Left ventricle myocardium inferior (tissue), 1 donor: ENCODE data around the gene SORCS3. TPM values are rescaled to one million over a fixed set of nuclear protein-coding genes. Genes with fewer than 3 reads are reported as not detected.

Experiments used
- DNase-seq: peaks from one replicate; pipeline ENCODE4 v3.0.0-alpha.2; 2020
- H3K27ac ChIP-seq: fragments of 200-600 bp; replicated peaks from 2 replicates; pipeline ENCODE4 v1.8.0; 2021
- H3K27me3 ChIP-seq: fragments of 200-600 bp; 2 replicates; pipeline ENCODE4 v1.8.0; 2021; ENCODE audit warnings: low read depth
- H3K36me3 ChIP-seq: fragments of 200-600 bp; 2 replicates; pipeline ENCODE4 v1.8.0; 2021
- H3K4me1 ChIP-seq: fragments of 200-600 bp; 2 replicates; pipeline ENCODE4 v1.8.0; 2021
- H3K4me3 ChIP-seq: fragments of 200-600 bp; 2 replicates; pipeline ENCODE4 v1.8.0; 2021; ENCODE audit warnings: mild to moderate bottlenecking, moderate library complexity
- H3K9me3 ChIP-seq: fragments of 200-600 bp; replicated peaks from 2 replicates; pipeline ENCODE4 v1.8.0; 2021
- CTCF ChIP-seq: fragments of 200-600 bp; IDR thresholded peaks from 2 replicates; pipeline ENCODE4 v1.8.0; 2021; ENCODE audit warnings: antibody characterized with exemption, mild to moderate bottlenecking, borderline replicate concordance
- intact Hi-C: fragments of 100-400 bp; cut with micrococcal nuclease; formaldehyde crosslinking; loops from one replicate; pipeline ENCODE4 v1.11.0; 2022
- total RNA-seq: library from RNA; stranded (reverse); fragmentation: NEBNext Ultra II Directional; extraction: Animal tissue kit (Norgen Biotek cat#: 25700); gene quantifications from one replicate; pipeline ENCODE4 v1.2.1, GENCODE V29; 2021
- donor health status: DM: no; HTN: yes; CAD: no; lungs with severe emphysema.

SORCS3 gene
- total RNA-seq, 1 donor from 2014 or later = 0.03 TPM

GRCh38 chr10:104903433-104903832, 262.3 kb downstream of the SORCS3 start:
- intact Hi-C loops = no loop called here

GRCh38 chr10:104904753-104905323, 263.7 kb downstream of the SORCS3 start:
- intact Hi-C loops = no loop called here
- no peak for DNase-seq

More at GRCh38 chr10:104903433-104903832, 262.3 kb downstream of the SORCS3 start:
- H3K27me3 ChIP-seq = peaks cover 32% of the 10 kb centered on the region
- H3K4me1 ChIP-seq = no peaks in the 10 kb centered on the region
- no peak for DNase-seq
- H3K27ac ChIP-seq = no peak overlapping the region
- H3K9me3 ChIP-seq = no peaks in the 10 kb centered on the region
- no peaks in the 10 kb centered on the region for H3K36me3 ChIP-seq
- no peak overlapping the region for H3K4me3 ChIP-seq
- TF ChIP-seq CTCF = no peak

GRCh38 chr10:104906112-104906511, 265.0 kb downstream of the SORCS3 start:
- DNase-seq = no peak
- intact Hi-C loops = no loop called here
- TF ChIP-seq CTCF = no peak

More at GRCh38 chr10:104904753-104905323, 263.7 kb downstream of the SORCS3 start:
- H3K4me1 ChIP-seq = no peaks in the 10 kb centered on the region
- H3K27me3 ChIP-seq = peaks cover 39% of the 10 kb centered on the region
- H3K27ac ChIP-seq = no peak overlapping the region
- H3K4me3 ChIP-seq = no peak overlapping the region
- TF ChIP-seq CTCF = no peak
- no peaks in the 10 kb centered on the region for H3K9me3 ChIP-seq
- no peaks in the 10 kb centered on the region for H3K36me3 ChIP-seq

GRCh38 chr10:104907521-104907920, 266.4 kb downstream of the SORCS3 start:
- Histone ChIP-seq H3K4me1 (no peaks in the 10 kb centered on the region), H3K36me3 (no peaks in the 10 kb centered on the region), H3K27me3 (peaks cover 40% of the 10 kb centered on the region), H3K27ac (no peak overlapping the region), H3K4me3 (no peak overlapping the region), H3K9me3 (no peaks in the 10 kb centered on the region)
- DNase-seq = no peak
- TF ChIP-seq CTCF = no peak
- intact Hi-C loops = no loop called here

More at GRCh38 chr10:104906112-104906511, 265.0 kb downstream of the SORCS3 start:
- H3K36me3 ChIP-seq = no peaks in the 10 kb centered on the region
- peaks cover 48% of the 10 kb centered on the region for H3K27me3 ChIP-seq
- H3K27ac ChIP-seq = no peak overlapping the region
- no peak overlapping the region for H3K4me3 ChIP-seq
- H3K4me1 ChIP-seq = no peaks in the 10 kb centered on the region
- no peaks in the 10 kb centered on the region for H3K9me3 ChIP-seq

GRCh38 chr10:104908581-104908980, 267.5 kb downstream of the SORCS3 start:
- no peak for DNase-seq
- TF ChIP-seq CTCF = no peak
- H3K36me3 ChIP-seq = no peaks in the 10 kb centered on the region
- no peaks in the 10 kb centered on the region for H3K9me3 ChIP-seq
- no peak overlapping the region for H3K27ac ChIP-seq
- no peaks in the 10 kb centered on the region for H3K4me1 ChIP-seq
- H3K4me3 ChIP-seq = no peak overlapping the region
- intact Hi-C loops = no loop called here
- H3K27me3 ChIP-seq = peaks cover 49% of the 10 kb centered on the region
